ENCODE measurements around the gene LPP.

DNA sequence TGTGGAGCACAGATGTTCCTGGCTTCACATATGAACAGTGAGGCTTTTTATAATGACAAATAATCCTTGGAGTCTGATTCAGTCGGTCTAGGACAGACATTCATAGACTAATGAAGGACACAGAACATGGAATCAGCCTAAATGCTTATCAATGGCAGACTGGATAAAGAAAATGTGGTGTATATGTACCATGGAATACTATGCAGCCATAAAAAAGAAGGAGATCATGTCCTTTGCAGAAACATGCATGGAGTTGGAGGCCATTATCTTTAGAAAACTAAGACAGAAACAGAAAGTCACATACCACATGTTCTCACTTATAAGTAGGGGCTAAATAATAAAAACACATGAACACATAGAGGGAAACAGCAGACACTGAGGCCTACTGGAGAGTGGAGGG, 19.9 kb upstream of the LPP start:
- TF ChIP-seq, protein P1, sequence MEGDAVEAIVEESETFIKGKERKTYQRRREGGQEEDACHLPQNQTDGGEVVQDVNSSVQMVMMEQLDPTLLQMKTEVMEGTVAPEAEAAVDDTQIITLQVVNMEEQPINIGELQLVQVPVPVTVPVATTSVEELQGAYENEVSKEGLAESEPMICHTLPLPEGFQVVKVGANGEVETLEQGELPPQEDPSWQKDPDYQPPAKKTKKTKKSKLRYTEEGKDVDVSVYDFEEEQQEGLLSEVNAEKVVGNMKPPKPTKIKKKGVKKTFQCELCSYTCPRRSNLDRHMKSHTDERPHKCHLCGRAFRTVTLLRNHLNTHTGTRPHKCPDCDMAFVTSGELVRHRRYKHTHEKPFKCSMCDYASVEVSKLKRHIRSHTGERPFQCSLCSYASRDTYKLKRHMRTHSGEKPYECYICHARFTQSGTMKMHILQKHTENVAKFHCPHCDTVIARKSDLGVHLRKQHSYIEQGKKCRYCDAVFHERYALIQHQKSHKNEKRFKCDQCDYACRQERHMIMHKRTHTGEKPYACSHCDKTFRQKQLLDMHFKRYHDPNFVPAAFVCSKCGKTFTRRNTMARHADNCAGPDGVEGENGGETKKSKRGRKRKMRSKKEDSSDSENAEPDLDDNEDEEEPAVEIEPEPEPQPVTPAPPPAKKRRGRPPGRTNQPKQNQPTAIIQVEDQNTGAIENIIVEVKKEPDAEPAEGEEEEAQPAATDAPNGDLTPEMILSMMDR (IDR thresholded peaks at IDR 0.05): no peak
- TF ChIP-seq EZH2 (IDR thresholded peaks at IDR 0.05; ENCODE audit: borderline replicate concordance, insufficient read depth, low read depth, low read length, poor library complexity, severe bottlenecking): no peak
